ENCODE data around the gene PBRM1.

DNA sequence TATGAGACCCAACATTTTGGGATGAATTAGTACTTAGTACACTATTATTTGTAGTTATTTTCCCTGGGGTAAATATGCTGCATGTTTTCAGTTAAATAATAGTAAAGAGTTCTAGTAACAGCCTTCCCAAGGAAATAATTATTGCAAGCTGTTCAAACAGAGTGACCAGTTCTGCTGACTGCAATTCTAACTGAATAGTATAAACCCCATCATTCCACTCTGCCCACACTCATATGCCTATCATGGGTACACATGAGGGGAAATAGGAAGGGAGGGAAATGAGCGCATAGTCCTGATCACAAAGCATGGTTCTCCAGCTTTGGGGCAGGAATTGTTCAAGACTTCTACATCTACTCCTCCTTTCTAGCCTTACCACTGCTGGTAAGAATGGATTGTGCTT lies 130.7 kb downstream of the PBRM1 start:
- TF ChIP-seq POLR2A (IDR thresholded peaks at IDR 0.05) = no peak
- TF ChIP-seq, protein P1, sequence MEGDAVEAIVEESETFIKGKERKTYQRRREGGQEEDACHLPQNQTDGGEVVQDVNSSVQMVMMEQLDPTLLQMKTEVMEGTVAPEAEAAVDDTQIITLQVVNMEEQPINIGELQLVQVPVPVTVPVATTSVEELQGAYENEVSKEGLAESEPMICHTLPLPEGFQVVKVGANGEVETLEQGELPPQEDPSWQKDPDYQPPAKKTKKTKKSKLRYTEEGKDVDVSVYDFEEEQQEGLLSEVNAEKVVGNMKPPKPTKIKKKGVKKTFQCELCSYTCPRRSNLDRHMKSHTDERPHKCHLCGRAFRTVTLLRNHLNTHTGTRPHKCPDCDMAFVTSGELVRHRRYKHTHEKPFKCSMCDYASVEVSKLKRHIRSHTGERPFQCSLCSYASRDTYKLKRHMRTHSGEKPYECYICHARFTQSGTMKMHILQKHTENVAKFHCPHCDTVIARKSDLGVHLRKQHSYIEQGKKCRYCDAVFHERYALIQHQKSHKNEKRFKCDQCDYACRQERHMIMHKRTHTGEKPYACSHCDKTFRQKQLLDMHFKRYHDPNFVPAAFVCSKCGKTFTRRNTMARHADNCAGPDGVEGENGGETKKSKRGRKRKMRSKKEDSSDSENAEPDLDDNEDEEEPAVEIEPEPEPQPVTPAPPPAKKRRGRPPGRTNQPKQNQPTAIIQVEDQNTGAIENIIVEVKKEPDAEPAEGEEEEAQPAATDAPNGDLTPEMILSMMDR (IDR thresholded peaks at IDR 0.05) = no peak
